GM18868 (cell line): ENCODE results near the gene DYNC1H1.

Experiments
- ATAC-seq: cut with Tn5 transposase; IDR thresholded peaks from one replicate; pipeline ENCODE4 v1.9.1; 2021; ENCODE audit warnings: mild to moderate bottlenecking, moderate library complexity; ENCODE audit not compliant: unreplicated experiment

The DYNC1H1 gene

GRCh38 chr14:101964297-101965180 lies at the start of gene DYNC1H1:
DYNC1H1 (plus strand) TSS chr14:101964573; CDS start chr14:101964692, 119 bp downstream.
- ATAC-seq = peak; percentile 87

- no peak for ATAC-seq
Observed at GRCh38 chr14:101915871-101916815, 48.2 kb upstream of the DYNC1H1 start.

- ATAC-seq = no peak
Observed at GRCh38 chr14:101916816-101917412, 47.5 kb upstream of the DYNC1H1 start.

- no peak for ATAC-seq
Observed at GRCh38 chr14:101917413-101918017, 46.9 kb upstream of the DYNC1H1 start.

- ATAC-seq = no peak
Observed at GRCh38 chr14:101918065-101918989, 46.0 kb upstream of the DYNC1H1 start.

GRCh38 chr14:101920271-101920670 lies 44.1 kb upstream of the DYNC1H1 start:
- no peak for ATAC-seq

- ATAC-seq = no peak
Observed at GRCh38 chr14:101922866-101923265, 41.5 kb upstream of the DYNC1H1 start.

GRCh38 chr14:101925152-101925551 lies 39.2 kb upstream of the DYNC1H1 start:
- ATAC-seq = no peak

- no peak for ATAC-seq
Observed at GRCh38 chr14:101926085-101926484, 38.3 kb upstream of the DYNC1H1 start.

GRCh38 chr14:101926620-101927019 lies 37.8 kb upstream of the DYNC1H1 start:
- no peak for ATAC-seq

- ATAC-seq = no peak
Observed at GRCh38 chr14:101927859-101928258, 36.5 kb upstream of the DYNC1H1 start.

- ATAC-seq = no peak
Observed at GRCh38 chr14:101928415-101928841, 35.9 kb upstream of the DYNC1H1 start.

GRCh38 chr14:101929096-101929495 lies 35.3 kb upstream of the DYNC1H1 start:
- ATAC-seq = no peak

GRCh38 chr14:101929946-101930345 lies 34.4 kb upstream of the DYNC1H1 start:
- no peak for ATAC-seq

GRCh38 chr14:101932673-101933072 lies 31.7 kb upstream of the DYNC1H1 start:
- ATAC-seq = no peak

GRCh38 chr14:101933209-101933608 lies 31.2 kb upstream of the DYNC1H1 start:
- no peak for ATAC-seq

- ATAC-seq = no peak
Observed at GRCh38 chr14:101934601-101935150, 29.7 kb upstream of the DYNC1H1 start.

GRCh38 chr14:101937926-101938767 lies 26.2 kb upstream of the DYNC1H1 start:
- ATAC-seq = no peak
